ENCODE results near the gene GTF3C1. TPM values are rescaled to one million over a fixed set of nuclear protein-coding genes. Genes with fewer than 3 reads are reported as not detected.

Gene GTF3C1
- total and polyA plus RNA-seq, 2 donors (not counting 1 experiment from before 2014, with no cell fraction given): 31.2 to 49.6 TPM

GRCh38 chr16:27544671-27545070 lies 5.0 kb downstream of the GTF3C1 start:
- no peak overlapping the region for H3K9ac ChIP-seq (ENCODE audit: low read length)
- ChIA-PET POLR2A (no interaction called here), CTCF (no interaction called here)
- H3K4me1 ChIP-seq (ENCODE audit: control insufficient read depth in 2 of 2, insufficient read depth in 2 of 2, low read length in 2 of 2): peaks cover 7 to 12% of the 10 kb centered on the region in 2 donors
- ATAC-seq (ENCODE audit: low read depth) (no peak), DNase-seq (no peak)
- H3K27me3 ChIP-seq (replicated peaks in 1 of 4; ENCODE audit: control extremely low read depth in 1 of 4, control insufficient read depth in 3 of 4, insufficient read depth in 4 of 4, low read length in 3 of 4): no peaks in the 10 kb centered on the region
- H3K4me3 ChIP-seq (ENCODE audit: control extremely low read depth in 1 of 5, extremely low read depth in 1 of 5, insufficient read depth in 1 of 5, low read depth in 2 of 5, low read length in 4 of 5): no peak overlapping the region
- H3K27ac Mint-ChIP-seq: no peak overlapping the region
- no peaks in the 10 kb centered on the region for H3K9me3 ChIP-seq (ENCODE audit: control extremely low read depth in 1 of 3, control insufficient read depth in 2 of 3, insufficient read depth in 1 of 3, low read length in 2 of 3)
- peaks cover 1 to 54% of the 10 kb centered on the region in 2 experiments for H3K36me3 ChIP-seq (replicated peaks in 1 of 2; ENCODE audit: control extremely low read depth in 1 of 2, control insufficient read depth in 1 of 2, extremely low read depth in 1 of 2, insufficient read depth in 2 of 2, low read length in 1 of 2)
- no peaks in the 10 kb centered on the region for H4K20me1 ChIP-seq (ENCODE audit: control insufficient read depth, insufficient read depth, low read length, poor library complexity, severe bottlenecking)
- no peaks in the 10 kb centered on the region for H3K27me3 Mint-ChIP-seq
- intact Hi-C loops (cut with micrococcal nuclease): no loop called here
- H3K9me3 Mint-ChIP-seq (ENCODE audit: insufficient read depth): no peaks in the 10 kb centered on the region
- H3K27ac ChIP-seq (ENCODE audit: low read length in 2 of 2): no peak overlapping the region
- H3K4me2 ChIP-seq (replicated peaks; ENCODE audit: low read depth, low read length, poor library complexity, severe bottlenecking): no peak overlapping the region
- no peak overlapping the region for H3K4me3 Mint-ChIP-seq
- TF ChIP-seq CTCF (IDR thresholded peaks at IDR 0.05): no peak
- TF ChIP-seq EZH2 (IDR thresholded peaks at IDR 0.05; ENCODE audit: borderline replicate concordance, insufficient read depth, low read depth, low read length, poor library complexity, severe bottlenecking): no peak
- H3K4me1 Mint-ChIP-seq: peaks cover 18% of the 10 kb centered on the region
- peaks cover 45% of the 10 kb centered on the region for H3K79me2 ChIP-seq (ENCODE audit: control insufficient read depth, insufficient read depth, low read length)
- WGBS (ENCODE audit: insufficient coverage): 91% methylated on average over 4 of the region's 4 CpGs
- H2AFZ ChIP-seq (ENCODE audit: insufficient read depth, low read depth, low read length, poor library complexity, severe bottlenecking): no peak overlapping the region

DNA sequence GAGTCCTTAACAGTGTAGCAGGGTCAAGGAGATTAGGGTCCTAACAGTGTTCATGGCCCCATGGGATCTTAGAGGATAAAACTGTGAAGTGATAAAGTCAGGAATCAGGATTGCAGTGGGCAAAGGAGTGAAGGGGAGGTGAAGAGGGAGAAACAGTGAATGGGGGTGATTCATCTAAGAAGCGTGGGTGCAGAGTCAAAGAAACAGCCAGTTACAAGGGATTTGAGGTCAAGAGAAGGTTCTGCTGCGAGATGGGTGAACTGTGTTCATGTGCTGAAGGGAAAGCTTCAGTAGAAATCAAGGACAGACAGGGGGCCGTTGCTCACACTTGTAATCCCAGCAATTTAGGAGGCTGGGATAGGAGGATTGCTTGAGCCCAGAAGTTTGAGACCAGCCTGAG lies 5.9 kb downstream of the GTF3C1 start:
- Histone ChIP-seq H3K36me3 (replicated peaks in 1 of 2; ENCODE audit: control extremely low read depth in 1 of 2, control insufficient read depth in 1 of 2, extremely low read depth in 1 of 2, insufficient read depth in 2 of 2, low read length in 1 of 2) (peaks cover 1 to 59% of the 10 kb centered on the region in 2 experiments), H3K4me3 (ENCODE audit: control extremely low read depth in 1 of 5, extremely low read depth in 1 of 5, insufficient read depth in 1 of 5, low read depth in 2 of 5, low read length in 4 of 5) (no peak overlapping the region), H3K79me2 (ENCODE audit: control insufficient read depth, insufficient read depth, low read length) (peaks cover 39% of the 10 kb centered on the region), H3K27me3 (replicated peaks in 1 of 4; ENCODE audit: control extremely low read depth in 1 of 4, control insufficient read depth in 3 of 4, insufficient read depth in 4 of 4, low read length in 3 of 4) (no peaks in the 10 kb centered on the region), H3K9ac (ENCODE audit: low read length) (no peak overlapping the region), H4K20me1 (ENCODE audit: control insufficient read depth, insufficient read depth, low read length, poor library complexity, severe bottlenecking) (no peaks in the 10 kb centered on the region), H3K9me3 (ENCODE audit: control extremely low read depth in 1 of 3, control insufficient read depth in 2 of 3, insufficient read depth in 1 of 3, low read length in 2 of 3) (peaks cover 0 to 3% (median 0%) of the 10 kb centered on the region in 3 donors), H3K4me1 (ENCODE audit: control insufficient read depth in 2 of 2, insufficient read depth in 2 of 2, low read length in 2 of 2) (peaks cover 2 to 7% of the 10 kb centered on the region in 2 donors), H3K27ac (ENCODE audit: low read length in 2 of 2) (no peak overlapping the region), H2AFZ (ENCODE audit: insufficient read depth, low read depth, low read length, poor library complexity, severe bottlenecking) (no peak overlapping the region), H3K4me2 (replicated peaks; ENCODE audit: low read depth, low read length, poor library complexity, severe bottlenecking) (no peak overlapping the region)
- H3K4me1 Mint-ChIP-seq: peaks cover 10% of the 10 kb centered on the region
- H3K9me3 Mint-ChIP-seq (ENCODE audit: insufficient read depth): no peaks in the 10 kb centered on the region
- ATAC-seq (ENCODE audit: low read depth) (no peak), DNase-seq (no peak)
- WGBS (ENCODE audit: insufficient coverage): 93% methylated on average over 2 of the region's 3 CpGs
- no peaks in the 10 kb centered on the region for H3K27me3 Mint-ChIP-seq
- no peak overlapping the region for H3K27ac Mint-ChIP-seq
- H3K4me3 Mint-ChIP-seq: no peak overlapping the region
- CTCF ChIA-PET: interaction anchor here (0.6 kb wide), 1 partner anchor 23 kb away, joined by 3 read pairs; no protein-coding TSS in a partner anchor
- TF ChIP-seq EZH2 (IDR thresholded peaks at IDR 0.05; ENCODE audit: borderline replicate concordance, insufficient read depth, low read depth, low read length, poor library complexity, severe bottlenecking): no peak
- no peak for TF ChIP-seq CTCF (IDR thresholded peaks at IDR 0.05)
- POLR2A ChIA-PET: no interaction called here
- intact Hi-C loops (cut with micrococcal nuclease): no loop called here
